GM12873 (cell line): ENCODE results near the gene CCT7.

ENCODE experiments used
- CTCF ChIP-seq: IDR thresholded peaks from 2 replicates; pipeline ENCODE4 v1.5.1; 2012; ENCODE audit warnings: low read depth, mild to moderate bottlenecking, moderate library complexity, low read length, control low read depth; ENCODE audit not compliant: insufficient read depth; ENCODE audit errors: missing control alignments

Gene CCT7

GRCh38 chr2:73257425-73258125 lies 23.5 kb downstream of the CCT7 start:
- TF ChIP-seq CTCF, result no peak

GRCh38 chr2:73258186-73258912 lies 24.2 kb downstream of the CCT7 start:
- TF ChIP-seq CTCF, result no peak

- no peak for TF ChIP-seq CTCF
Measured at GRCh38 chr2:73258913-73259215, 24.8 kb downstream of the CCT7 start.

GRCh38 chr2:73259276-73259675 lies 25.2 kb downstream of the CCT7 start:
- no peak for TF ChIP-seq CTCF

GRCh38 chr2:73259704-73260337 lies 25.7 kb downstream of the CCT7 start:
- no peak for TF ChIP-seq CTCF

GRCh38 chr2:73260338-73260984 lies 26.4 kb downstream of the CCT7 start:
- TF ChIP-seq CTCF, result peak; percentile 31

GRCh38 chr2:73262108-73262651 lies 28.1 kb downstream of the CCT7 start:
- TF ChIP-seq CTCF, result no peak
